ENCODE measurements around the gene KIF5B.
"Not testable (repeated sequence)": the region's sequence is repeated elsewhere in the genome, so short reads cannot be mapped to it uniquely, and the experiment has no call there.

KIF5B gene

GRCh38 chr10:32007026-32007425 is 49.2 kb downstream of the KIF5B start:
- DNase-seq (ENCODE audit: low spot score): no peak

- peak; percentile 40 for DNase-seq (ENCODE audit: low spot score)
Observed at GRCh38 chr10:32005050-32005449, 51.2 kb downstream of the KIF5B start.

GRCh38 chr10:32004161-32004591 is 52.0 kb downstream of the KIF5B start:
- DNase-seq (ENCODE audit: low spot score): no peak

GRCh38 chr10:32002531-32002930 is 53.7 kb downstream of the KIF5B start:
- DNase-seq (ENCODE audit: low spot score): no peak

GRCh38 chr10:32000937-32001336 is 55.3 kb downstream of the KIF5B start:
- DNase-seq (ENCODE audit: low spot score): no peak

- DNase-seq (ENCODE audit: low spot score): no peak
Observed at GRCh38 chr10:31999836-32000235, 56.4 kb downstream of the KIF5B start.

GRCh38 chr10:31999070-31999660 is 57.1 kb downstream of the KIF5B start:
- DNase-seq (ENCODE audit: low spot score): no peak

GRCh38 chr10:31994926-31995325 is 61.3 kb downstream of the KIF5B start:
- DNase-seq (ENCODE audit: low spot score): no peak

GRCh38 chr10:31990937-31991336 is 65.3 kb downstream of the KIF5B start:
- no peak for DNase-seq (ENCODE audit: low spot score)

- not testable (repeated sequence) for DNase-seq (ENCODE audit: low spot score)
Observed at GRCh38 chr10:31987786-31988185, 68.4 kb downstream of the KIF5B start.

- no peak for DNase-seq (ENCODE audit: low spot score)
Observed at GRCh38 chr10:31982111-31982510, 74.1 kb downstream of the KIF5B start.

GRCh38 chr10:31980471-31980870 is 75.8 kb downstream of the KIF5B start:
- DNase-seq (ENCODE audit: low spot score): no peak

GRCh38 chr10:31979071-31979470 is 77.2 kb downstream of the KIF5B start:
- not testable (repeated sequence) for DNase-seq (ENCODE audit: low spot score)

- no peak for DNase-seq (ENCODE audit: low spot score)
Observed at GRCh38 chr10:31978156-31978483, 78.1 kb downstream of the KIF5B start.

- DNase-seq (ENCODE audit: low spot score): no peak
Observed at GRCh38 chr10:31977440-31978155, 78.6 kb downstream of the KIF5B start.

- DNase-seq (ENCODE audit: low spot score): no peak
Observed at GRCh38 chr10:31975157-31975765, 81.0 kb downstream of the KIF5B start.

GRCh38 chr10:31974434-31975124 is 81.6 kb downstream of the KIF5B start:
- DNase-seq (ENCODE audit: low spot score): no peak

GRCh38 chr10:31972519-31973041 is 83.6 kb downstream of the KIF5B start:
- no peak for DNase-seq (ENCODE audit: low spot score)

GRCh38 chr10:31969847-31970246 is 86.4 kb downstream of the KIF5B start:
- not testable (repeated sequence) for DNase-seq (ENCODE audit: low spot score)

- DNase-seq (ENCODE audit: low spot score): no peak
Observed at GRCh38 chr10:31963589-31963980, 92.6 kb downstream of the KIF5B start.

GRCh38 chr10:31962826-31963588 is 93.2 kb downstream of the KIF5B start:
- DNase-seq (ENCODE audit: low spot score): no peak

Data from CD4-positive, alpha-beta T cell treated with Interleukin-15 for 4 hours (primary cell).